ENCODE measurements around the gene PIGV. TPM values are rescaled to one million over a fixed set of nuclear protein-coding genes. Genes with fewer than 3 reads are reported as not detected.
A peak's percentile ranks its signal among the peaks of the same experiment; 100 is the strongest.

Gene PIGV
- 5.0 TPM for polyA plus RNA-seq (2013, experiment 1 of 2)
- polyA plus RNA-seq (2013, experiment 2 of 2), result 8.6 TPM

GRCh38 chr1:26787706-26788514 is at the start of gene PIGV:
Gene PIGV, plus strand, starts transcription at chr1:26787950. Its CDS starts 2,866 bp downstream, at chr1:26790816.
- Histone ChIP-seq H3K9me3 (ENCODE audit: insufficient read depth, low read depth, low read length) (no peaks in the 10 kb centered on the region), H3K27ac (ENCODE audit: low read depth, low read length) (peak within 1 kb of the TSS; percentile 97)
- 1% methylated on average over 63 of the region's 63 CpGs for WGBS

DNA sequence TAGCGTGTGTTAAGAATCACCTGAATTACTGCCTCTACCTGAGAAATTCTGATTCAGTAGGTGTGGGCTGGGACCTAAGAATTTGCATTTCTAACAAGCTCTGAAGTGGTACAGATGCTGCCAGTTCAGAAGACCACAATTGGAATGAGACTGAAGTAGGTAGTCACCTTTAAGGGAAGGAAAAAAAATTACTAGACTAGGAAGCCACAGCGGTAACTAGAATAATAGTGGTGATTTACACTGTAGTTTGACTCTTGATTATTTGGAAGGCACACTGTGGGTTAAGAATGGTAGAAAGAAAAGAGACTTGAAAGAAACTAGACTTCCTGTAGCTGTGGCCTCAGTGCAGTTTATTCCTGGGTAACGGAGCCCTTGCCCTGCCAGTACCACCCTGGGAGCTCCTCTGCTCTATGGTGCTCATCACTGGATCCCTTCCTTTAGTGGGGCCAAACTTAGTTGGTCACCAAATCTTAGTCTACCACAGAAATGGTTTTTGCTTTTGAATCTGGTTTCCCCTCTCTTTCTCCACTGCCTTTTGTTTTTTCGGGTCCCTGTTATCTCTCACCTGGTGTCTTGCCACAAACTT is 48.3 kb upstream of the PIGV start:
- Histone ChIP-seq H3K27ac (ENCODE audit: low read depth, low read length) (no peak overlapping the region), H3K4me3 (ENCODE audit: low read length) (no peak overlapping the region), H3K9ac (ENCODE audit: low read depth, low read length) (no peak overlapping the region), H3K27me3 (ENCODE audit: insufficient read depth, low read length) (no peaks in the 10 kb centered on the region), H3K4me1 (ENCODE audit: insufficient read depth, low read length) (peaks cover 6% of the 10 kb centered on the region; the same call in 1 of the 2 replicates), H3K9me3 (ENCODE audit: insufficient read depth, low read depth, low read length) (no peaks in the 10 kb centered on the region), H3K36me3 (ENCODE audit: insufficient read depth, low read length) (peaks cover 85% of the 10 kb centered on the region)
- 95% methylated on average over 4 of the region's 4 CpGs for WGBS

More at GRCh38 chr1:26787706-26788514, at the start of gene PIGV:
- Histone ChIP-seq H3K36me3 (ENCODE audit: insufficient read depth, low read length) (peaks cover 7% of the 10 kb centered on the region), H3K9ac (ENCODE audit: low read depth, low read length) (peak within 1 kb of the TSS; percentile 93), H3K27me3 (ENCODE audit: insufficient read depth, low read length) (no peaks in the 10 kb centered on the region), H3K4me1 (ENCODE audit: insufficient read depth, low read length) (peaks cover 38% of the 10 kb centered on the region), H3K4me3 (ENCODE audit: low read length) (peak within 1 kb of the TSS; percentile 83)

- H3K27ac ChIP-seq (ENCODE audit: low read depth, low read length), result no peak overlapping the region
- peaks cover 85% of the 10 kb centered on the region for H3K36me3 ChIP-seq (ENCODE audit: insufficient read depth, low read length)
- no peak overlapping the region for H3K9ac ChIP-seq (ENCODE audit: low read depth, low read length)
- H3K9me3 ChIP-seq (ENCODE audit: insufficient read depth, low read depth, low read length), result no peaks in the 10 kb centered on the region
- H3K4me1 ChIP-seq (ENCODE audit: insufficient read depth, low read length), result peaks cover 8% of the 10 kb centered on the region; the same call in 1 of the 2 replicates
- no peaks in the 10 kb centered on the region for H3K27me3 ChIP-seq (ENCODE audit: insufficient read depth, low read length)
- H3K4me3 ChIP-seq (ENCODE audit: low read length), result no peak overlapping the region
- 94% methylated on average over 3 of the region's 3 CpGs for WGBS
Observed at GRCh38 chr1:26740023-26740634, 47.6 kb upstream of the PIGV start.

DNA sequence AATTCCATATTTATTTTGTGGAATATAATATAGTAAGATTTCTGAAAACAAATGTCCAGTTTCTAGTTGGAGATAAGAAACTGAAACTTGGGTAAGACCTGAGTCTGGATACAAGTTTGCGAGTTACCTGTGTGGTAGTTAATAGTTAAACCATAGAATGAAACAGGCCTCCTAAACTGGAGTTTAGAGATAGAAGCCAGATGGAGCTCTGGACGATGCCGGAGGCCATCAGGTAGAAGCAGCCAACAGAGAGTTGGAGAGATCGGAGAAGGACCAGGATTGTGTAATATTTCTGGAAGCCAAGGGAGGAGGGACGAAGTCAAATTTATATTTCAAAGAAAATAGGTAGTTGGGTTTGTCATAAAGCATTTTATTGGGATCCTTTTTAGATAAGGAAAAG is 46.8 kb upstream of the PIGV start:
- Histone ChIP-seq H3K4me1 (ENCODE audit: insufficient read depth, low read length) (peaks cover 8% of the 10 kb centered on the region; the same call in 1 of the 2 replicates), H3K36me3 (ENCODE audit: insufficient read depth, low read length) (peaks cover 85% of the 10 kb centered on the region), H3K27me3 (ENCODE audit: insufficient read depth, low read length) (no peaks in the 10 kb centered on the region), H3K9me3 (ENCODE audit: insufficient read depth, low read depth, low read length) (no peaks in the 10 kb centered on the region), H3K9ac (ENCODE audit: low read depth, low read length) (no peak overlapping the region), H3K4me3 (ENCODE audit: low read length) (no peak overlapping the region), H3K27ac (ENCODE audit: low read depth, low read length) (no peak overlapping the region)
- WGBS, result 95% methylated on average over 5 of the region's 5 CpGs

DNA sequence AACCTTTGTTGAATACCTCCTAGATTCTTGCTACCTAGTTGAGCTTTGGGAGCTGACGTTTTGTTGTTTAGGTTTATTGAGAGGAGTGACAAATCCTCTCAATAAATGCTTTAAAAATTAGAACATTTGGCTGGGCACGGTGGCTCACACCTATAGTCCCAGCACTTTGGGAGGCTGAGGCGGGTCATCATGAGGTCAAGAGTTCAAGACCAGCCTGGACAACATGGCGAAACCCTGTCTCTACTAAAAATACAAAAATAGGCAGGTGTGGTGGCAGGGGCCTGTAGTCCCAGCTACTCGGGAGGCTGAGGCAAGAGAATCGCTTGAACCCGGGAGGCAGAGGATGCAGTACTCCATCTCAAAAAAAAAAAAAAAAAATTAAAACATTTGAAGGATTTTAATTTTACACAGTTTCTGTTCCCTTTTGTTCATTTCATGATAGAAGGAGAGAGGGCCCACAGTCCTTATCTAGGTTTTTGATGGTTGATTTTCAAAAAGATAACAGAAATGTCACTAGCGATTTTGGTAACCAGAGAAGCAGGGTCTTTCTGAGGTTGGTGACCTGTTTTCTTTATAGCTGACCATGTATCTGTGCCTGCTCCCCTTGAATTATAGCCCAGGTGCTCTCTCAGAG is 44.2 kb upstream of the PIGV start:
- WGBS, result 95% methylated on average over 4 of the region's 8 CpGs
- Histone ChIP-seq H3K27ac (ENCODE audit: low read depth, low read length) (no peak overlapping the region), H3K4me3 (ENCODE audit: low read length) (no peak overlapping the region), H3K9ac (ENCODE audit: low read depth, low read length) (no peak overlapping the region), H3K27me3 (ENCODE audit: insufficient read depth, low read length) (no peaks in the 10 kb centered on the region), H3K4me1 (ENCODE audit: insufficient read depth, low read length) (peaks cover 8% of the 10 kb centered on the region; the same call in 1 of the 2 replicates), H3K9me3 (ENCODE audit: insufficient read depth, low read depth, low read length) (no peaks in the 10 kb centered on the region), H3K36me3 (ENCODE audit: insufficient read depth, low read length) (peaks cover 87% of the 10 kb centered on the region)

- Histone ChIP-seq H3K4me3 (ENCODE audit: low read length) (no peak overlapping the region), H3K27me3 (ENCODE audit: insufficient read depth, low read length) (no peaks in the 10 kb centered on the region), H3K4me1 (ENCODE audit: insufficient read depth, low read length) (peaks cover 8% of the 10 kb centered on the region; the same call in 1 of the 2 replicates), H3K36me3 (ENCODE audit: insufficient read depth, low read length) (peaks cover 87% of the 10 kb centered on the region), H3K9ac (ENCODE audit: low read depth, low read length) (no peak overlapping the region), H3K9me3 (ENCODE audit: insufficient read depth, low read depth, low read length) (no peaks in the 10 kb centered on the region), H3K27ac (ENCODE audit: low read depth, low read length) (0 out of 2 replicates have a peak overlapping the region, but pooled peaks have one; percentile 20)
- WGBS, result 74% methylated on average over 7 of the region's 8 CpGs
Observed at GRCh38 chr1:26744075-26744959, 43.4 kb upstream of the PIGV start.

GRCh38 chr1:26745191-26745590 is 42.6 kb upstream of the PIGV start:
- peaks cover 8% of the 10 kb centered on the region; the same call in 1 of the 2 replicates for H3K4me1 ChIP-seq (ENCODE audit: insufficient read depth, low read length)
- H3K9me3 ChIP-seq (ENCODE audit: insufficient read depth, low read depth, low read length), result no peaks in the 10 kb centered on the region
- 96% methylated on average over 5 of the region's 5 CpGs for WGBS
- H3K27ac ChIP-seq (ENCODE audit: low read depth, low read length), result no peak overlapping the region
- no peak overlapping the region for H3K9ac ChIP-seq (ENCODE audit: low read depth, low read length)
- no peak overlapping the region for H3K4me3 ChIP-seq (ENCODE audit: low read length)
- H3K27me3 ChIP-seq (ENCODE audit: insufficient read depth, low read length), result no peaks in the 10 kb centered on the region
- peaks cover 87% of the 10 kb centered on the region for H3K36me3 ChIP-seq (ENCODE audit: insufficient read depth, low read length)

GRCh38 chr1:26747048-26747447 is 40.7 kb upstream of the PIGV start:
- Histone ChIP-seq H3K36me3 (ENCODE audit: insufficient read depth, low read length) (peaks cover 81% of the 10 kb centered on the region), H3K4me1 (ENCODE audit: insufficient read depth, low read length) (peaks cover 8% of the 10 kb centered on the region; the same call in 1 of the 2 replicates), H3K9ac (ENCODE audit: low read depth, low read length) (no peak overlapping the region), H3K9me3 (ENCODE audit: insufficient read depth, low read depth, low read length) (no peaks in the 10 kb centered on the region), H3K4me3 (ENCODE audit: low read length) (no peak overlapping the region), H3K27me3 (ENCODE audit: insufficient read depth, low read length) (no peaks in the 10 kb centered on the region), H3K27ac (ENCODE audit: low read depth, low read length) (no peak overlapping the region)
- 94% methylated on average over 5 of the region's 5 CpGs for whole genome bisulfite sequencing

DNA sequence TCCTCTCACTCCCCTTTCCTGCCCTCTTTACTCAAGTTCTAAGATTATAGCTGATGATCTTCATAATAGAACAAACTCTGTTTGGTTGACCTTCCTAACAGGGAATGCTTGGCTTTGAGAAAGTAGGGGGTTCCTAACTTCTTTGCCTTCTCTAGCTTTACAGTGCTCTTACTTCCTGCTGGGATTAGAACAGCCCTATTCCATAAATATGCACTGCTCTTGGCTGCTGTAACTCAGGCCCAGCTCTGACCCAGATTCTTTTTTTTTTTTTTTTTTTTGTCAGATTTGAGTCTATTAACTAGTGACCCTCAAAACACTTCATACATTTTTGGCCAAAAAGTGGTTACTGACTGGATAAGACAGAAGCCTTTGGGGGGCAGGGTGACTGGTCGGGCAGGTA is 39.4 kb upstream of the PIGV start:
- no peak overlapping the region for H3K4me3 ChIP-seq (ENCODE audit: low read length)
- no peaks in the 10 kb centered on the region for H3K27me3 ChIP-seq (ENCODE audit: insufficient read depth, low read length)
- peaks cover 81% of the 10 kb centered on the region for H3K36me3 ChIP-seq (ENCODE audit: insufficient read depth, low read length)
- H3K4me1 ChIP-seq (ENCODE audit: insufficient read depth, low read length), result peaks cover 8% of the 10 kb centered on the region; the same call in 1 of the 2 replicates
- H3K9ac ChIP-seq (ENCODE audit: low read depth, low read length), result no peak overlapping the region
- H3K9me3 ChIP-seq (ENCODE audit: insufficient read depth, low read depth, low read length), result no peaks in the 10 kb centered on the region
- no peak overlapping the region for H3K27ac ChIP-seq (ENCODE audit: low read depth, low read length)
- WGBS, result 93% methylated on average over 1 of the region's 1 CpG

- Histone ChIP-seq H3K27ac (ENCODE audit: low read depth, low read length) (no peak overlapping the region), H3K9me3 (ENCODE audit: insufficient read depth, low read depth, low read length) (no peaks in the 10 kb centered on the region), H3K27me3 (ENCODE audit: insufficient read depth, low read length) (no peaks in the 10 kb centered on the region), H3K4me3 (ENCODE audit: low read length) (no peak overlapping the region), H3K9ac (ENCODE audit: low read depth, low read length) (no peak overlapping the region), H3K36me3 (ENCODE audit: insufficient read depth, low read length) (peaks cover 84% of the 10 kb centered on the region), H3K4me1 (ENCODE audit: insufficient read depth, low read length) (0 out of 2 replicates have a peak, but pooled peaks cover 2% of the 10 kb centered on the region)
- WGBS, result 92% methylated on average over 5 of the region's 5 CpGs
Observed at GRCh38 chr1:26749458-26749857, 38.3 kb upstream of the PIGV start.
